SK-N-SH (cell line): ENCODE data around the gene CNTNAP2. TPM values are rescaled to one million over a fixed set of nuclear protein-coding genes. Genes with fewer than 3 reads are reported as not detected.

ENCODE experiments used
- CTCF ChIA-PET: fragments of 300-600, 350-600 bp; formaldehyde crosslinking; extraction: SDS; loops from one replicate; lab custom pipeline; 2021; lab: Yijun Ruan, JAX
- POLR2A ChIA-PET: fragments of 350-600 bp; sonication (Branson Sonifier 250); formaldehyde crosslinking; extraction: SDS; loops from one replicate; lab custom pipeline; 2020; ENCODE audit warnings: antibody characterized with exemption, inconsistent platforms; lab: Yijun Ruan, JAX
- DNase-seq: peaks from one replicate; pipeline ENCODE4 v3.0.0; 2012
- H2AFZ ChIP-seq: fragments of 200-600 bp; sonication (generic); 2 replicates; pipeline ENCODE4 v1.8.1; 2016; ENCODE audit warnings: antibody characterized with exemption, mild to moderate bottlenecking, low read depth
- H3F3A ChIP-seq: fragments of 200-600 bp; sonication (generic); replicated peaks from 2 replicates; pipeline ENCODE3; 2016; ENCODE audit warnings: antibody characterized with exemption, mild to moderate bottlenecking; ENCODE audit not compliant: insufficient read depth
- H3K27ac ChIP-seq, 2 experiments: fragments of 200-500 bp in 1 of 2; fragments of 200-600 bp in 1 of 2; sonication (Bioruptor generic) in 1 of 2; sonication (generic), shearing (Covaris generic) in 1 of 2; 2 replicates each; pipeline versions ENCODE4 v1.5.1 to v1.6.1; 2014 to 2016; ENCODE audit warnings: low read depth in 2 of 2, inconsistent platforms in 1 of 2, low read length in 1 of 2, mild to moderate bottlenecking in 1 of 2, mixed read lengths in 1 of 2
- H3K27me3 ChIP-seq: fragments of 200-600 bp; sonication (generic), shearing (Covaris generic); 2 replicates; pipeline ENCODE4 v1.6.1; 2016; ENCODE audit warnings: mixed run types; ENCODE audit not compliant: insufficient read depth
- H3K36me3 ChIP-seq, 2 experiments: fragments of 200-500 bp in 1 of 2; fragments of 200-600 bp in 1 of 2; sonication (Bioruptor generic) in 1 of 2; sonication (generic) in 1 of 2; replicated peaks in 1 of 2; 2 replicates each; pipeline versions ENCODE3 to v1.5.1; 2014 to 2016; ENCODE audit warnings: low read length in 1 of 2, mild to moderate bottlenecking in 1 of 2; ENCODE audit not compliant: insufficient read depth in 2 of 2, control insufficient read depth in 1 of 2
- H3K4me1 ChIP-seq, 2 experiments: fragments of 200-500 bp in 1 of 2; fragments of 200-600 bp in 1 of 2; sonication (Bioruptor generic) in 1 of 2; sonication (generic), shearing (Covaris generic) in 1 of 2; 2 replicates each; pipeline versions ENCODE4 v1.5.1 to v1.6.1; 2014 to 2016; ENCODE audit warnings: low read depth in 1 of 2, low read length in 1 of 2, mixed run types in 1 of 2; ENCODE audit not compliant: insufficient read depth in 2 of 2, control insufficient read depth in 1 of 2
- H3K4me2 ChIP-seq: fragments of 200-600 bp; sonication (generic), shearing (Covaris generic); 2 replicates; pipeline ENCODE4 v1.6.1; 2017; ENCODE audit warnings: mixed run types
- H3K4me3 ChIP-seq, 2 experiments: fragments of 200-500 bp in 1 of 2; fragments of 200-600 bp in 1 of 2; sonication (Bioruptor generic) in 1 of 2; sonication (generic), shearing (Covaris generic) in 1 of 2; 2 replicates each; pipeline versions ENCODE4 v1.5.1 to v1.8.1; 2014 to 2016; ENCODE audit warnings: low read depth in 2 of 2, inconsistent platforms in 1 of 2, low read length in 1 of 2, mild to moderate bottlenecking in 1 of 2, mixed read lengths in 1 of 2, moderate library complexity in 1 of 2
- H3K79me2 ChIP-seq: fragments of 200-600 bp; sonication (generic); 2 replicates; pipeline ENCODE4 v1.8.1; 2017; ENCODE audit warnings: mild to moderate bottlenecking; ENCODE audit not compliant: insufficient read depth
- H3K9ac ChIP-seq: fragments of 200-600 bp; sonication (generic); 2 replicates; pipeline ENCODE4 v1.6.1; 2017; ENCODE audit warnings: mixed run types
- H3K9me2 ChIP-seq: fragments of 200-600 bp; sonication (generic); 2 replicates; pipeline ENCODE4 v1.6.1; 2017; ENCODE audit warnings: mixed run types
- H3K9me3 ChIP-seq: fragments of 200-600 bp; sonication (generic); 2 replicates; pipeline ENCODE4 v1.6.1; 2017; ENCODE audit warnings: mixed run types, mild to moderate bottlenecking, moderate library complexity
- H4K20me1 ChIP-seq: fragments of 200-600 bp; sonication (generic); 2 replicates; pipeline ENCODE4 v1.6.1; 2017; ENCODE audit warnings: mild to moderate bottlenecking, mixed run types; ENCODE audit not compliant: insufficient read depth
- CHD2 ChIP-seq: fragments of 150-350 bp; IDR thresholded peaks from 2 replicates; pipeline ENCODE4 v1.6.1; 2018; ENCODE audit warnings: low read length; ENCODE audit not compliant: partially characterized antibody
- ELF1 ChIP-seq: IDR thresholded peaks from 2 replicates; pipeline ENCODE4 v1.4.0; 2012
- EP300 ChIP-seq, 2 experiments: IDR thresholded peaks; 2 replicates each; pipeline versions ENCODE4 v1.4.0 to v1.6.1; 2012; ENCODE audit warnings: borderline replicate concordance in 1 of 2, low read depth in 1 of 2, low read length in 1 of 2
- EZH2phosphoT487 ChIP-seq: fragments of 200-600 bp; sonication (generic); IDR thresholded peaks from 2 replicates; pipeline ENCODE4 v1.6.1; 2017; ENCODE audit warnings: low read depth, mixed run types, mild to moderate bottlenecking, antibody characterized with exemption, moderate library complexity, borderline replicate concordance
- FOXM1 ChIP-seq: IDR thresholded peaks from 2 replicates; pipeline ENCODE4 v1.4.0; 2012; ENCODE audit warnings: low read depth, mild to moderate bottlenecking
- IRF3 ChIP-seq: fragments of 150-350 bp; IDR thresholded peaks from 2 replicates; pipeline ENCODE4 v1.6.1; 2016; ENCODE audit warnings: mild to moderate bottlenecking, low read depth, low read length
- MEF2A ChIP-seq: IDR thresholded peaks from 2 replicates; pipeline ENCODE4 v1.4.0; 2012; ENCODE audit warnings: low read depth, borderline replicate concordance
- NRF1 ChIP-seq: IDR thresholded peaks from 2 replicates; pipeline ENCODE4 v1.6.1; 2012; ENCODE audit warnings: low read depth, mild to moderate bottlenecking, low read length
- PBX3 ChIP-seq: IDR thresholded peaks from 2 replicates; pipeline ENCODE4; 2012
- REST ChIP-seq: IDR thresholded peaks from 2 replicates; pipeline ENCODE4 v1.6.1; 2012; ENCODE audit warnings: mild to moderate bottlenecking, low read depth, low read length, moderate library complexity
- RFX5 ChIP-seq: IDR thresholded peaks from 2 replicates; pipeline ENCODE4 v1.6.1; 2012; ENCODE audit warnings: mild to moderate bottlenecking, improper control_type of control experiment, low read length
- RXRA ChIP-seq: IDR thresholded peaks from 2 replicates; pipeline ENCODE4 v1.4.0; 2012; ENCODE audit warnings: low read depth, mild to moderate bottlenecking, borderline replicate concordance
- SIN3A ChIP-seq: IDR thresholded peaks from 2 replicates; pipeline ENCODE4 v1.6.1; 2012; ENCODE audit warnings: low read depth, mild to moderate bottlenecking, low read length, moderate library complexity, borderline replicate concordance
- SMC3 ChIP-seq: IDR thresholded peaks from 2 replicates; pipeline ENCODE4 v1.6.1; 2012; ENCODE audit warnings: low read depth, low read length, improper control_type of control experiment
- TAF1 ChIP-seq: IDR thresholded peaks from 2 replicates; pipeline ENCODE4 v1.6.1; 2012; ENCODE audit warnings: low read depth, mild to moderate bottlenecking, low read length, moderate library complexity, borderline replicate concordance
- TCF12 ChIP-seq: IDR thresholded peaks from 2 replicates; pipeline ENCODE4 v1.4.0; 2012
- USF1 ChIP-seq: IDR thresholded peaks from 2 replicates; pipeline ENCODE4 v1.4.0; 2012; ENCODE audit warnings: low read depth, borderline replicate concordance
- WGBS: methylation state at CpG from one replicate; pipeline ENCODE4 v1.1.6; 2017; ENCODE audit warnings: low lambda C conversion rate; 5-methylcytosine and 5-hydroxymethylcytosine counted together
- polyA plus RNA-seq, 3 experiments: library from polyadenylated mRNA; depleted of rRNA; stranded (reverse); fragments of >200 nt; gene quantifications; 2 replicates each; pipeline ENCODE4 v1.2.3, GENCODE V29; 2012

The CNTNAP2 gene
- polyA plus RNA-seq, 1 of the 3 experiments (the other 2 are of a cell fraction), result 3.4 TPM

- H2AFZ ChIP-seq, result no peak overlapping the region
- H3K36me3 ChIP-seq, result no peaks in the 10 kb centered on the region
- TF ChIP-seq EP300 (IDR thresholded peaks at IDR 0.05; ENCODE audit: borderline replicate concordance in 1 of 2, low read depth in 1 of 2, low read length in 1 of 2), result no peak
- TF ChIP-seq FOXM1, result no peak
- TF ChIP-seq REST, result no peak
- no peak for TF ChIP-seq TAF1
- TF ChIP-seq SMC3, result no peak
- TF ChIP-seq EZH2phosphoT487, result no peak
- TF ChIP-seq NRF1, result no peak
- no peak for TF ChIP-seq ELF1
- TF ChIP-seq MEF2A, result no peak
- no peak for TF ChIP-seq CHD2
- no peak for TF ChIP-seq USF1
- TF ChIP-seq RXRA, result no peak
- no peak for TF ChIP-seq RFX5
- TF ChIP-seq PBX3, result no peak
- no peak for TF ChIP-seq IRF3
- no peak for TF ChIP-seq TCF12
- no peak for TF ChIP-seq SIN3A
- H3K9me3 ChIP-seq, result no peaks in the 10 kb centered on the region
- peaks cover 17% of the 10 kb centered on the region for H3F3A ChIP-seq
- no peaks in the 10 kb centered on the region for H3K27me3 ChIP-seq
- ChIA-PET CTCF (interaction anchor here (1.1 kb wide), 1 partner anchor 533 kb away, joined by 3 read pairs; no protein-coding TSS in a partner anchor), POLR2A (no interaction called here)
- no peak for DNase-seq
- H3K4me3 ChIP-seq, result no peak overlapping the region
- H3K4me1 ChIP-seq, result peaks cover 6 to 21% of the 10 kb centered on the region in 2 experiments; a peak in 2 of 4 replicates
- H3K27ac ChIP-seq, result peak overlapping the region; percentile 48 to 60; a peak in 2 of 4 replicates
- H3K9ac ChIP-seq, result no peak overlapping the region
- H3K9me2 ChIP-seq, result no peaks in the 10 kb centered on the region
- WGBS, result 77% methylated on average over 2 of the region's 2 CpGs
- H4K20me1 ChIP-seq, result no peaks in the 10 kb centered on the region; the same call in 1 of the 2 replicates
- peak overlapping the region; percentile 51; the same call in 1 of the 2 replicates for H3K4me2 ChIP-seq
- H3K79me2 ChIP-seq, result no peaks in the 10 kb centered on the region
Observed at GRCh38 chr7:148434887-148435286, 2318.3 kb downstream of the CNTNAP2 start.
